T1000 (cell line): Measurements from ENCODE around the gene ZNF383.
"Not testable (repeated sequence)": the region's sequence is repeated elsewhere in the genome, so short reads cannot be mapped to it uniquely, and the experiment has no call there.

Experiments
- DNase-seq: peaks from one replicate; lab custom pipeline; 2025; ENCODE audit warnings: mixed read lengths; lab: John Stamatoyannopoulos, UW

The ZNF383 gene

GRCh38 chr19:37217775-37218591, at the start of gene ZNF383:
Gene ZNF383, plus strand, starts transcription at chr19:37218214. Its CDS starts 12,240 bp downstream, at chr19:37230454.
- DNase-seq = peak; percentile 80

GRCh38 chr19:37172368-37173366, 45.3 kb upstream of the ZNF383 start, which contains the start of gene ZNF585A:
Gene ZNF585A, minus strand, starts transcription at chr19:37172695. Its CDS starts 2,785 bp downstream, at chr19:37169910.
- DNase-seq = peak; percentile 91

GRCh38 chr19:37186071-37186470, 31.9 kb upstream of the ZNF383 start:
- not testable (repeated sequence) for DNase-seq

GRCh38 chr19:37195248-37195647, 22.8 kb upstream of the ZNF383 start:
- not testable (repeated sequence) for DNase-seq

GRCh38 chr19:37197115-37197514, 20.9 kb upstream of the ZNF383 start:
- not testable (repeated sequence) for DNase-seq

GRCh38 chr19:37197768-37198167, 20.2 kb upstream of the ZNF383 start:
- no peak for DNase-seq

- no peak for DNase-seq
These were observed 587 bp upstream of the ZNF383 start for GRCh38 chr19:37217480-37217774.

GRCh38 chr19:37218592-37218935, 550 bp downstream of the ZNF383 start:
- no peak for DNase-seq

- no peak for DNase-seq
These were observed 2.4 kb downstream of the ZNF383 start for GRCh38 chr19:37220383-37220782.

GRCh38 chr19:37221136-37221535, 3.1 kb downstream of the ZNF383 start:
- no peak for DNase-seq

GRCh38 chr19:37226248-37226647, 8.2 kb downstream of the ZNF383 start:
- DNase-seq = no peak

- no peak for DNase-seq
These were observed 10.0 kb downstream of the ZNF383 start for GRCh38 chr19:37227996-37228395.

- DNase-seq = no peak
These were observed 25.2 kb downstream of the ZNF383 start for GRCh38 chr19:37243206-37243632.

- DNase-seq = peak; percentile 97
These were observed 33.6 kb downstream of the ZNF383 start for GRCh38 chr19:37251308-37252229.

- not testable (repeated sequence) for DNase-seq
These were observed 45.0 kb downstream of the ZNF383 start for GRCh38 chr19:37263028-37263427.

- not testable (repeated sequence) for DNase-seq
These were observed 49.0 kb downstream of the ZNF383 start for GRCh38 chr19:37267005-37267404.

GRCh38 chr19:37267755-37268154, 49.7 kb downstream of the ZNF383 start:
- not testable (repeated sequence) for DNase-seq

GRCh38 chr19:37280656-37281055, 62.6 kb downstream of the ZNF383 start:
- DNase-seq = not testable (repeated sequence)

- DNase-seq = not testable (repeated sequence)
These were observed 66.0 kb downstream of the ZNF383 start for GRCh38 chr19:37284020-37284419.

GRCh38 chr19:37289229-37289628, 71.2 kb downstream of the ZNF383 start:
- DNase-seq = not testable (repeated sequence)
